Hepatocyte (in vitro differentiated cells): ENCODE measurements around the gene SNPH.

Experiments
- EZH2 ChIP-seq: fragments of 200-600 bp; sonication (generic); IDR thresholded peaks from 2 replicates; pipeline ENCODE4 v1.6.1; 2016; ENCODE audit warnings: antibody characterized with exemption, mild to moderate bottlenecking, borderline replicate concordance
- EZH2phosphoT487 ChIP-seq: fragments of 200-600 bp; sonication (generic); IDR thresholded peaks from one replicate; pipeline ENCODE4 v1.6.1; 2018; ENCODE audit warnings: antibody characterized with exemption, mild to moderate bottlenecking, low read depth, moderate library complexity; ENCODE audit not compliant: unreplicated experiment, severe bottlenecking
- TF ChIP-seq, protein P1 (sequence below): fragments of 200-600 bp; sonication (generic); IDR thresholded peaks from 2 replicates; pipeline ENCODE4 v1.5.1; 2016; ENCODE audit warnings: antibody characterized with exemption, mild to moderate bottlenecking; ENCODE audit not compliant: poor library complexity

DNA sequence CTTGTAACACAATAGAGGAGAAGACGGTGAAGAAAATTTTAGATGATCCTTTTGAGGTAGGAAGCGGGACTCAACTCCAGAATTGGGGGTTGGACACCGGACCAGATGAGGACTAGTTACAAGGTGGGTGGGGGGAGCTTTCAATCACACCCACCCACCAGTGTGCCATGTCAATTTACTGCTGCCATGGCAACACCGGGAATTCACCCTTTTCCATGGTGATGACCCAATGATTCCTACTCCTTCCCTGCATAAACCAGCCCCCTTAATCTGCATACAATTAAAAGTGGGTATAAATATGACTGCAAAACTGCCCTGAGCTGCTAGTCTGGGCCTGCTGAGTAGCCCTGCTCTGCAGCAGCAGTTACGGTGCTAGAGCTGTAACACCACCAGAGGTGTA lies 25.5 kb upstream of the SNPH start:
- TF ChIP-seq, protein P1, sequence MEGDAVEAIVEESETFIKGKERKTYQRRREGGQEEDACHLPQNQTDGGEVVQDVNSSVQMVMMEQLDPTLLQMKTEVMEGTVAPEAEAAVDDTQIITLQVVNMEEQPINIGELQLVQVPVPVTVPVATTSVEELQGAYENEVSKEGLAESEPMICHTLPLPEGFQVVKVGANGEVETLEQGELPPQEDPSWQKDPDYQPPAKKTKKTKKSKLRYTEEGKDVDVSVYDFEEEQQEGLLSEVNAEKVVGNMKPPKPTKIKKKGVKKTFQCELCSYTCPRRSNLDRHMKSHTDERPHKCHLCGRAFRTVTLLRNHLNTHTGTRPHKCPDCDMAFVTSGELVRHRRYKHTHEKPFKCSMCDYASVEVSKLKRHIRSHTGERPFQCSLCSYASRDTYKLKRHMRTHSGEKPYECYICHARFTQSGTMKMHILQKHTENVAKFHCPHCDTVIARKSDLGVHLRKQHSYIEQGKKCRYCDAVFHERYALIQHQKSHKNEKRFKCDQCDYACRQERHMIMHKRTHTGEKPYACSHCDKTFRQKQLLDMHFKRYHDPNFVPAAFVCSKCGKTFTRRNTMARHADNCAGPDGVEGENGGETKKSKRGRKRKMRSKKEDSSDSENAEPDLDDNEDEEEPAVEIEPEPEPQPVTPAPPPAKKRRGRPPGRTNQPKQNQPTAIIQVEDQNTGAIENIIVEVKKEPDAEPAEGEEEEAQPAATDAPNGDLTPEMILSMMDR: no peak
- TF ChIP-seq EZH2: no peak
- TF ChIP-seq EZH2phosphoT487: no peak
